ENCODE results near the gene SLC12A3. TPM values are rescaled to one million over a fixed set of nuclear protein-coding genes. Genes with fewer than 3 reads are reported as not detected.
A peak's percentile ranks its signal among the peaks of the same experiment; 100 is the strongest.

Gene SLC12A3
- total RNA-seq, 4 donors from 2014 or later, result not detected

DNA sequence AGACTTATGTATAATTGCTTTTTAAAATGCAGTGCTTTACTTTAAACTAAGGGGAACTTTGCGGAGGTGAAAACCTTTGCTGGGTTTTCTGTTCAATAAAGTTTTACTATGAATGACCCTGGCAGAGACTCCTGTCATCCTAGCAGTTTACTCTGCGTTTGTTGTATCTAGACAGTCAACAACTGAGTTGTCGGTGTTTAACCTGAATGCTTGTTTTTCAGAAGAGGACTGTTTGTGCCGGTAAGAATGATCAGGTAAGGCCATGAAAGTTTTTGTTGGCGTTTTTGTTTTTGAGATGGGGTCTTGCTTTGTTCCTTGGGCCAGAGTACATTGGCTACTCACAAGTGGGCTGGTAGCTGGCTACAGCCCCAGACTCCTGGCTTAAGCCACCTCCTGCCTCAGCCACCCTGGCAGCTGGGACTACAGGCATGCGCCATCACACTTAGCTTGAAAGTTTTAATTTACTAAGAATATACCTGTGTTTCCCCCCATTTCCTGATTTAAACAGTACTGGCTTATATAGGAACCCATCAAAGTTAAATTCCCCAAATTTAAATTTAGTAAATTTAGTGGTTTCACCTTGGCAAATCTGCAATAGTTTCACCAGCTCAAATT is 78.9 kb downstream of the SLC12A3 start:
- peak overlapping the region in 1 of 4 donors; percentile 38 for H3K27ac ChIP-seq
- no peaks in the 10 kb centered on the region for H3K9me3 ChIP-seq
- peaks cover 0 to 16% (median 4%) of the 10 kb centered on the region in 4 donors for H3K4me1 ChIP-seq
- no peak overlapping the region for H3K4me3 ChIP-seq
- H3K27me3 ChIP-seq, result no peaks in the 10 kb centered on the region
- no peak for TF ChIP-seq POLR2A (IDR thresholded peaks at IDR 0.05)
- TF ChIP-seq, protein P1, sequence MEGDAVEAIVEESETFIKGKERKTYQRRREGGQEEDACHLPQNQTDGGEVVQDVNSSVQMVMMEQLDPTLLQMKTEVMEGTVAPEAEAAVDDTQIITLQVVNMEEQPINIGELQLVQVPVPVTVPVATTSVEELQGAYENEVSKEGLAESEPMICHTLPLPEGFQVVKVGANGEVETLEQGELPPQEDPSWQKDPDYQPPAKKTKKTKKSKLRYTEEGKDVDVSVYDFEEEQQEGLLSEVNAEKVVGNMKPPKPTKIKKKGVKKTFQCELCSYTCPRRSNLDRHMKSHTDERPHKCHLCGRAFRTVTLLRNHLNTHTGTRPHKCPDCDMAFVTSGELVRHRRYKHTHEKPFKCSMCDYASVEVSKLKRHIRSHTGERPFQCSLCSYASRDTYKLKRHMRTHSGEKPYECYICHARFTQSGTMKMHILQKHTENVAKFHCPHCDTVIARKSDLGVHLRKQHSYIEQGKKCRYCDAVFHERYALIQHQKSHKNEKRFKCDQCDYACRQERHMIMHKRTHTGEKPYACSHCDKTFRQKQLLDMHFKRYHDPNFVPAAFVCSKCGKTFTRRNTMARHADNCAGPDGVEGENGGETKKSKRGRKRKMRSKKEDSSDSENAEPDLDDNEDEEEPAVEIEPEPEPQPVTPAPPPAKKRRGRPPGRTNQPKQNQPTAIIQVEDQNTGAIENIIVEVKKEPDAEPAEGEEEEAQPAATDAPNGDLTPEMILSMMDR (IDR thresholded peaks at IDR 0.05), result no peak
- peak in 1 of 3 donors; percentile 24 for DNase-seq
- H3K36me3 ChIP-seq, result peaks cover 0 to 84% (median 3%) of the 10 kb centered on the region in 3 donors

- Histone ChIP-seq H3K27me3 (no peaks in the 10 kb centered on the region), H3K27ac (peak overlapping the region in 1 of 4 donors; percentile 38), H3K4me3 (no peak overlapping the region), H3K9me3 (no peaks in the 10 kb centered on the region), H3K4me1 (peaks cover 0 to 12% (median 1%) of the 10 kb centered on the region in 4 donors), H3K36me3 (peaks cover 0 to 70% (median 3%) of the 10 kb centered on the region in 3 donors)
- peak in 1 of 3 donors; percentile 44 for DNase-seq
- TF ChIP-seq POLR2A (IDR thresholded peaks at IDR 0.05), result no peak
- TF ChIP-seq, protein P1 (IDR thresholded peaks at IDR 0.05), result no peak
Observed at GRCh38 chr16:56944954-56945839, 80.2 kb downstream of the SLC12A3 start.

DNA sequence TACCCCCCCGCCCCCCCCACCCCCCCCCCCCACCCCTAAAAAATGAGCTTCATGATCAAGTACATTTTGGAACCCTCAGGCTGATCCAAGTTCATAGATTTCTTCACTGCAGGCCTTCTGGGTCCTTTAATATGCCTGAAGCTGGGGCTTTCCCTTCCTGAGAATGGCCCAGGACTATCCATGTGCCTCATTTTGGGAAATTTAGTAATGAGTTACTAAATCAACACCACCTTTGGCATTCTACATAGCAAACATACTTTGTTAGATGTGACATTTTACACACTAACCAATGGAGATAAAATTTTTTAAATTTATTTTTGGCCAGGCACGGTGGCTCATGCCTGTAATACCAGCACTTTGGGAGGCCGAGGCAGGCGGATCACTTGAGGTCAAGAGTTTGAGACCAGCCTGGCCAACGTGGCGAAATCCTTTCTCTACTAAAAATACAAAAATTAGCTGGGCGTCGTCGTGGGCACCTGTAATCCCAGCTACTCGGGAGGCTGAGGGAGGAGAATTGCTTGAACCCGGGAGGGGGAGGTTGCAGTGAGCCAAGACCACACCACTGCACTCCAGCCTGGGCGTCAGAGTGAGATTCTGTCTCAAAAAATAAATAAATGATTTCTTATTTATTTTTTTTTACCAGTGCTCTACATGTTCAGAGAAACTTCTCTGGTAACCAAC is 81.0 kb downstream of the SLC12A3 start:
- Histone ChIP-seq H3K27me3 (no peaks in the 10 kb centered on the region), H3K4me1 (peaks cover 0 to 10% (median 1%) of the 10 kb centered on the region in 4 donors), H3K36me3 (peaks cover 0 to 62% (median 3%) of the 10 kb centered on the region in 3 donors), H3K4me3 (no peak overlapping the region), H3K9me3 (no peaks in the 10 kb centered on the region), H3K27ac (no peak overlapping the region)
- DNase-seq, result peak in 1 of 3 donors; percentile 42
- TF ChIP-seq, protein P1 (IDR thresholded peaks at IDR 0.05), result no peak
- no peak for TF ChIP-seq POLR2A (IDR thresholded peaks at IDR 0.05)

DNA sequence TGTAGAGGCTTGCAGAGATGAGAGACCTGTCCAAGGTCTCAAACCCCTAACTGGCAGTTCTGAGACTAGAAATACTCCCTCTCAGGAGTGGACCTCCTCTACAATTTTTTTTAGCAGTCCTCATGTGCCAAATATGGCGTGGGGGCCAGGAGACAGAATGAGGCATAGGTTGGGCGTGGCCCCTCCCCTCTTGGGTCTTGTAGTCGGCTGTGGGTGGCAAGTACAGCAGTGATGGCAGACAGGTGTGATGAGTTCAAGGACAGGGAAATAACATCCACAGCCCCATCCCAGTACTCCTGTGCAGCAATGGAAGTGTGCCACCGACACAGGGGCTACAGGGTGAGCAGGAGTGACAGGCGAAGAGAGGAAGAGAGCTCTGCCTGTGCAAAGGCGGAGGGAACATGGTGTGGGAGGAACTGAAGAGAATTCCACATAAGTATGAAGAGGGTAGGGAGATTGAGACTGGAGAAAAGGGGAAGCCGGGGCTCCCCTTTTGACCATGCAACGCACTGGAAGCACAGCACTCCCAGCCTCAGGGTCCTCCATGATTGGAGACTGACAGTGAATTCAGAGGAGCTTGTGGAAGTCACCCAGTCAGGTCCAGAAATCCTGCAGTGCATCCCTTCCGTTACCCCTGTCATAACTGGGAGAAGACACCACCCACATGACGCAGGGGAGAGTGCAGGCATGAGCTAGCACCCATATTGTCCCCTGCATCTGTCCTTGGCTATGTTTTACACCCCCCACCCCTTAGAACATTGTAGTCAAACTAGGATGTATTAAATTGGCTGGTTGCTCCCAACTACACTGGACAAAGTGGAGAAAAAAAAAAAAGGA is 82.0 kb downstream of the SLC12A3 start:
- no peaks in the 10 kb centered on the region for H3K27me3 ChIP-seq
- peaks cover 0 to 52% (median 3%) of the 10 kb centered on the region in 3 donors for H3K36me3 ChIP-seq
- TF ChIP-seq, protein P1 (IDR thresholded peaks at IDR 0.05), result no peak
- peak in 1 of 2 donors; percentile 9 for TF ChIP-seq POLR2A (IDR thresholded peaks at IDR 0.05)
- H3K4me3 ChIP-seq, result no peak overlapping the region
- H3K9me3 ChIP-seq, result no peaks in the 10 kb centered on the region
- no peak overlapping the region for H3K27ac ChIP-seq
- DNase-seq, result peak in 2 of 3 donors; percentile 42 to 64
- H3K4me1 ChIP-seq, result peaks cover 0 to 10% (median 4%) of the 10 kb centered on the region in 4 donors

DNA sequence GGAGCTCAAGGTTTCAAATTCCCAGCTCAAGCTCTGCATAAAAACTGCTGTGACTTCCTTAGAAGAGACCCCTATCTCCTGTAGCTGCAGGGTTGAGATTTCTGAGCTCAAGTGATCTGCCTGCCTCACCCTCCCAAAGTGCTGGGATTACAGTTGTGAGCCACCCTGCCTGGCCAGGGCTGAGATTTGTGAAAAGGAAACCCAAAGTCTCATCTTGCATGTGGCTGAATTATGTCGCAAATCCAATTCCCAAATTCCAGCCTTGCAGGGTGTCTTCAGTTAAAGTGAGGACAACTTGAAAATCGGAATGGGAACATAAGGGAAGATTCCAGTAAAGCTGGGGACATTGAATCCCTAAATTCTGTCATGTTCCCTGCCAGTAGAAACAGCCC is 82.6 kb downstream of the SLC12A3 start:
- Histone ChIP-seq H3K36me3 (peaks cover 0 to 46% (median 3%) of the 10 kb centered on the region in 3 donors), H3K4me1 (peaks cover 0 to 10% (median 4%) of the 10 kb centered on the region in 4 donors), H3K27me3 (no peaks in the 10 kb centered on the region), H3K9me3 (no peaks in the 10 kb centered on the region), H3K4me3 (no peak overlapping the region), H3K27ac (no peak overlapping the region)
- DNase-seq, result peak in 1 of 3 donors; percentile 15
- TF ChIP-seq POLR2A (IDR thresholded peaks at IDR 0.05), result no peak
- TF ChIP-seq, protein P1 (IDR thresholded peaks at IDR 0.05), result no peak
